K562 (cell line): ENCODE measurements around the gene MYBPHL. TPM values are rescaled to one million over a fixed set of nuclear protein-coding genes. Genes with fewer than 3 reads are reported as not detected.

Experiments used
- CC2D1A ChIP-seq: fragments of 450-650 bp; IDR thresholded peaks from 2 replicates; pipeline ENCODE4 v1.6.1; 2017; ENCODE audit warnings: mild to moderate bottlenecking
- CHCHD3 ChIP-seq: fragments of 250-450 bp; sonication (Bioruptor Pico); IDR thresholded peaks from 2 replicates; pipeline ENCODE4 v2.1.2; 2022; ENCODE audit warnings: mild to moderate bottlenecking
- E4F1 ChIP-seq: fragments of 250-450 bp; sonication (Bioruptor Pico); IDR thresholded peaks from 2 replicates; pipeline ENCODE4 v1.5.0; 2021; ENCODE audit warnings: mild to moderate bottlenecking, borderline replicate concordance
- MBD2 ChIP-seq: sonication (generic); IDR thresholded peaks from 2 replicates; pipeline ENCODE4 v1.6.1; 2016; ENCODE audit warnings: low read depth, borderline replicate concordance
- MEIS2 ChIP-seq: fragments of 450-650 bp; IDR thresholded peaks from 2 replicates; pipeline ENCODE4 v1.6.1; 2014; ENCODE audit warnings: mild to moderate bottlenecking; ENCODE audit not compliant: partially characterized antibody
- NEUROD1 ChIP-seq: fragments of 150-350 bp; IDR thresholded peaks from 2 replicates; pipeline ENCODE4 v1.6.1; 2014; ENCODE audit warnings: borderline replicate concordance, low read length, low read depth; ENCODE audit not compliant: partially characterized antibody
- PCBP2 ChIP-seq: fragments of 200-400 bp; formaldehyde crosslinking; IDR thresholded peaks from 2 replicates; pipeline ENCODE4 v1.6.1; 2018; ENCODE audit warnings: low read length, low read depth, mild to moderate bottlenecking, moderate library complexity; ENCODE audit not compliant: poor library complexity, severe bottlenecking
- POLR2G ChIP-seq: fragments of 200-400 bp; formaldehyde crosslinking; IDR thresholded peaks from 2 replicates; pipeline ENCODE4 v1.6.1; 2017; ENCODE audit warnings: low read depth, mild to moderate bottlenecking, antibody characterized with exemption, low read length, moderate library complexity
- RB1 ChIP-seq: fragments of 450-650 bp; IDR thresholded peaks from 2 replicates; pipeline ENCODE4 v1.6.1; 2017; ENCODE audit warnings: low read depth, mild to moderate bottlenecking
- REST ChIP-seq, 2 experiments: fragments of 450-650 bp; formaldehyde crosslinking in 1 of 2; IDR thresholded peaks; 2 replicates each; pipeline versions ENCODE4 v1.4.0 to v1.6.1; 2014 to 2020; ENCODE audit warnings: mild to moderate bottlenecking in 2 of 2, borderline replicate concordance in 1 of 2, low read depth in 1 of 2
- SRF ChIP-seq, 2 experiments: fragments of 250-450, 450-650 bp in 1 of 2; sonication (Bioruptor Pico) in 1 of 2; sonication (generic) in 1 of 2; formaldehyde crosslinking; IDR thresholded peaks; 2 replicates each; pipeline versions ENCODE4 v1.5.0 to v1.5.1; 2020 to 2022; ENCODE audit warnings: mild to moderate bottlenecking in 1 of 2, missing genetic modification reagents in 1 of 2
- TEAD4 ChIP-seq, 2 experiments: sonication (generic) in 1 of 2; formaldehyde crosslinking in 1 of 2; IDR thresholded peaks; 2 replicates each; pipeline versions ENCODE4 v1.6.1 to v1.8.0; 2012 to 2022; ENCODE audit warnings: borderline replicate concordance in 1 of 2, inconsistent platforms in 1 of 2, low read length in 1 of 2, mild to moderate bottlenecking in 1 of 2, missing genetic modification reagents in 1 of 2
- ZBED1 ChIP-seq: IDR thresholded peaks from 2 replicates; pipeline ENCODE4 v1.6.1; 2014
- ZNF133 ChIP-seq: fragments of 250-450 bp; sonication (Bioruptor Pico); IDR thresholded peaks from 2 replicates; pipeline ENCODE4 v1.4.0; 2020; ENCODE audit warnings: mild to moderate bottlenecking
- ZNF3 ChIP-seq: fragments of 250-450 bp; sonication (Bioruptor Pico); IDR thresholded peaks from 2 replicates; pipeline ENCODE4 v1.5.0; 2021; ENCODE audit warnings: mild to moderate bottlenecking, moderate library complexity
- polyA plus RNA-seq, 8 experiments: library from polyadenylated mRNA; depleted of rRNA in 4 of 8; stranded (reverse) in 5 of 8; unstranded in 3 of 8; fragments of >200 nt; fragmentation: Nextera tagmentation in 2 of 8; fragmentation: Illumina TruSeq in 1 of 8; extraction: Ambion mirVana in 2 of 8; extraction: Trizol in 1 of 8; gene quantifications; 2 replicates each; pipeline versions ENCODE4 v1.2.1 to v1.2.3, GENCODE V29; 2011 to 2014; ENCODE audit warnings: inconsistent platforms in 1 of 8, missing spikeins in 1 of 8
- total RNA-seq, 7 experiments: library from RNA; depleted of rRNA in 6 of 7; stranded (reverse); fragments of >200 nt in 6 of 7; fragmentation: Illumina TruSeq in 2 of 7; extraction: Trizol in 2 of 7; gene quantifications; 2 replicates each; pipeline versions ENCODE4 v1.2.1 to v1.2.3, GENCODE V29; 2011 to 2021; ENCODE audit warnings: low replicate concordance in 1 of 7
- TF ChIP-seq, protein P1 (sequence below), 2 experiments: fragments of 450-650 bp in 1 of 2; sonication (generic) in 1 of 2; formaldehyde crosslinking; conservative IDR thresholded peaks; 2 replicates each; pipeline versions ENCODE4 v1.4.0 to v1.8.1; 2020 to 2022; ENCODE audit warnings: mild to moderate bottlenecking in 1 of 2, missing genetic modification reagents in 1 of 2

The MYBPHL gene
- total and polyA plus RNA-seq, 9 of the 15 experiments (the other 6 are each of a cell fraction or from before 2014, with no cell fraction given) = 0.20 to 1.9 (median 0.33) TPM

GRCh38 chr1:109277434-109278204 is 29.2 kb downstream of the MYBPHL start (continued):
- TF ChIP-seq TEAD4 (IDR thresholded peaks at IDR 0.05; ENCODE audit: low read length) (no peak), TEAD4 (CRISPR knock-in tag; IDR thresholded peaks at IDR 0.05; ENCODE audit: borderline replicate concordance) (no peak), NEUROD1 (no peak), ZNF133 (CRISPR knock-in tag) (no peak), ZBED1 (no peak), REST (IDR thresholded peaks at IDR 0.05; ENCODE audit: borderline replicate concordance) (peak; percentile 93), REST (CRISPR knock-in tag; IDR thresholded peaks at IDR 0.05; ENCODE audit: low read depth) (no peak), RB1 (peak; percentile 75), MBD2 (no peak), POLR2G (0 out of 2 replicates have a peak, but pooled peaks have one; percentile 23), ZNF3 (CRISPR knock-in tag) (no peak), PCBP2 (no peak), MEIS2 (no peak), CHCHD3 (CRISPR knock-in tag) (no peak), CC2D1A (peak; percentile 79), E4F1 (CRISPR knock-in tag) (no peak), SRF (CRISPR knock-in tag; IDR thresholded peaks at IDR 0.05) (peak in 1 of 2 experiments; percentile 93; a peak in 1 of 4 replicates)
- TF ChIP-seq, protein P1, sequence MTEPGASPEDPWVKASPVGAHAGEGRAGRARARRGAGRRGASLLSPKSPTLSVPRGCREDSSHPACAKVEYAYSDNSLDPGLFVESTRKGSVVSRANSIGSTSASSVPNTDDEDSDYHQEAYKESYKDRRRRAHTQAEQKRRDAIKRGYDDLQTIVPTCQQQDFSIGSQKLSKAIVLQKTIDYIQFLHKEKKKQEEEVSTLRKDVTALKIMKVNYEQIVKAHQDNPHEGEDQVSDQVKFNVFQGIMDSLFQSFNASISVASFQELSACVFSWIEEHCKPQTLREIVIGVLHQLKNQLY (CRISPR knock-in tag; conservative IDR thresholded peaks at IDR 0.05) = no peak
